ENCODE results near the gene CAMK1D.

The CAMK1D gene

DNA sequence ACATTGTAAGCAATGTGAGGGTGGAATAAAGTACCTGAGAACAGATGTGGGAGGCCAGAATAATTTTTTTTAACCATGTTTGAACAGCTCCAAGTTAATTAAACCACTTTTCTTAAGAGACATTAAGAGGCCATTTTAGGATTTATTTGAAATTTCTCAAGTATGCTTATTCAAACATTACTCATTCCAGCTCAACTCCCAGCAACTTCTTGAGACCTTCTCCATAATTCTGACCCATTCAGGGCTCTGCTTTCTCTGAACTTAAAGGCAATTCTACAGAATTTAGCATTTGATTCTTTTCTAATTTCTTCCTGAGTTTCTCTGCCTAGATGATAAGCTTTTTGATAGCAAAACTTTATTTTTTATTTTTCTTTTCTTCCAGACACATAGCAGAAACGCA, 314.5 kb downstream of the CAMK1D start:
- no peak for DNase-seq

DNA sequence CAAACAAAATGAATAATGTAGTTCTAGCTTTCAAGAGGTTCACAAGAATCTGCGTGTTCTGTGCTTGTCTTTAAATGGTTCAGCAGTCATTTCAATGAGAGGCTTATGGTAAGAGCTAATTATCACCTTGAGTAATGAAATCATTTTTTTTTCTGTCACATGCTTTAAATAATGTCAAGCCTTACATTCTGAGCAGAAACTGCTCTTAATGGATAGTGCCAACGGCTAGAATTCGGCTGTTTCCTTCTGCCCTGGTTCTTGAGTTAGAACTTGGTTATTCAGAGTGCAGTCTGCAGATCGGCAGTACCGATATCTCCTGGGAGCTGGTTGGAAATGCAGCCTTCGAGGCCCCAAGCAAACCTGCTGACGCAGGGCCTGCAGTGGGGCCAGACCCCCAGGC, 316.2 kb downstream of the CAMK1D start:
- DNase-seq, result no peak

- no peak for DNase-seq
Measured at GRCh38 chr10:12667052-12667451, 317.7 kb downstream of the CAMK1D start.

DNA sequence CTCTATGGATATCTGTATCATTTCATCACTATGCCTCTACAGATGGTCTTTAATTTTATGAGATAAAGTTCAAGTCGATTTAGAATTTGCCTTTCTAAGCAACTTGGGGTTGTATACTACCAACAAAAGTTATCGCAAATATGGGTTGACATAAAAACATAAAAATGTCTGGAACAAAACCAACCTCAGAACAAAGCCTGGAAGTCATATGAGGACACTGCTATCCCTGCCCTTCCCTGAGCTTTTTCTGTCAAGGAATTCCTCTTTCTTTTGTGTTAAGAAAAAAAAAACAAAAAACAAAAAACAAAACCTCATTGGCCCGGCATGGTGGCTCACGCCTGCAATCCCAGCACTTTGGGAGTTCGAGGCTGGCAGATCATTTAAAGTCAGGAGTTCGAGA, 319.3 kb downstream of the CAMK1D start:
- DNase-seq, result no peak

GRCh38 chr10:12670004-12670403, 320.7 kb downstream of the CAMK1D start:
- DNase-seq, result no peak

DNA sequence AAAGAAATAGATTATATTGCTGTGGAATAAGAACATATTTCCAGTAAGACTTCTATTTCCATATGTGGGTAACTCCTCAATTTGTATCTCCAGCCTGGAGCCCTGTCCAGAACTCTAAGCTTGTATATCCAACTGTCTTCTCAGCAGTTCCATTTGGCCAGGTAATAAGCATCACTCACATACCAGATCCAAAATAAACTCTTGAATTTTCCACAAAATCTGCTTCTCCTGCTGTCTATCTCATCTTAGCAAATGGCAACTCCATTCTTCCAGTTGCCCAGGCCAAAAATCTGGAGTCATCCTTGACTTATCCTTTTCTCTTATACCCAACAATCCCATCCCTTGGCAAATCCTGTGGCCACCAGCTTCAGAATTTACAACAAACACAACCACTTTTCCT, 325.8 kb downstream of the CAMK1D start:
- DNase-seq, result peak in 1 of 2 experiments; percentile 47

DNA sequence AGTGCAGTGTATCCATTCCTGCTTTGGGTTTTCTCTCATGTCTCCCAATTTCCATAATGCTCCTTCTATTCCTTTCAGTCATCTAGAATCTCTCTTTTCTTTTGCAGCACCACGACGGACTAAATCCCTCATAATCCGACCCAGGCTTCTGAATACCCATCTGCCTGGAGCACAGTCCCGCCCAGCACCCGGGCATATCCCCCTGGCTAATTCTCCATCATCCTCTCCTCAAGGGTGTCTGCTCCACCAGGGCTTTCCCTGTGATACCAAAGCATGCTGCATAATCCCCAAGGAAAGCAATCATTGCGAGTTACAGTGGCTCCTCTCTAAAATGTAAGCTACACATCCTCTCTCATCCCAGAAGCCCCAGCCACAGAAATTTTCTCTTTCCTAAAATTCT, 330.3 kb downstream of the CAMK1D start:
- DNase-seq, result no peak

GRCh38 chr10:12681252-12681651, 331.9 kb downstream of the CAMK1D start:
- no peak for DNase-seq

DNA sequence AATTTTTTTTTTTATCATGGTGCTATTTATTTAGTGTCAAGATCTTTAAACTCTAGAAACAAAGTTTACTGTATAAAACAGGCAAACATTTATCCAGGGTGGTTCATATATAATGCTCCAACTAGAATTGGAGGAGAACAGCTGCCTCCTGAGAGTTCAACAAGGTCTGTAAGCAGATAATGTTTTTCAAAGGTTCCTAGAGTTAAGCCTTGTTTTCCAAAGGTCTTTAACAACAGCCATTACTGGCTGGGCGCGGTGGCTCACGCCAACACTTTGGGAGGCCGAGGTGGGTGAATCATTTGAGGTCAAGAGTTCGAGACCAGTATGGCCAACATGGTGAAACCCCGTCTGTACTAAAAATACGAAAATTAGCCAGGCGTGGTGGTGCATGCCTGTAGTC, 335.4 kb downstream of the CAMK1D start:
- DNase-seq, result no peak

- no peak for DNase-seq
Measured at GRCh38 chr10:12685261-12686058, 336.1 kb downstream of the CAMK1D start.

- DNase-seq, result no peak
Measured at GRCh38 chr10:12687996-12688395, 338.6 kb downstream of the CAMK1D start.

GRCh38 chr10:12689893-12690292, 340.5 kb downstream of the CAMK1D start:
- DNase-seq, result no peak

DNA sequence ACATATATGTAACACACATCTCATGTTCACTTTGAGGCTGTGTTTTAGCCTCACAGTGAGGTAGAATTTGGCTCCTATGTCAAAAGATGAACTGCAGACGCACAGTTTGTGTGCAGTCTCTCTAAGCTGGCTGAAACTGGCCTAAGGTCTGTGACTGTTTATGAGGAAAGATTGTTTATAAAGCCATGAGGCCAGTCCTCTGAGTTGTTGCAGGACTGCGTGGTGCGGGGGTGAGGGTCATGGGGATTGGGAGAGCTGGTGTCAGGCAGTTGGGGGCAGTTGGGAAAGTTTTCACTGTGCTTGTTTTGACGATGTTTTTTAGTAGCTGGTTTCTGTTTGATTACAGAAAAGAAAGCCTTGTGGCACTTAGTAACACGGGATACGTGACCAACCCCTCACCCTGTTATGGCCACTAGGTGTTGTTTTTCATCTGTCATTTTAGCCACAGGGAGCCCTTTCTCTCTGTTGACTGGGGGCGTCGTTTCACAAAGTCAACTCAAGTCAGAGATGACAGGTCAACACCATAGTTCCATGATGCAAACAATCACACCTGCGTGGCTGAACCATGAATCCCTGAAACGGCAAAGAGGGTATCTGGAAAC, 341.3 kb downstream of the CAMK1D start:
- no peak for DNase-seq

GRCh38 chr10:12691596-12691995, 342.2 kb downstream of the CAMK1D start:
- DNase-seq, result no peak

DNA sequence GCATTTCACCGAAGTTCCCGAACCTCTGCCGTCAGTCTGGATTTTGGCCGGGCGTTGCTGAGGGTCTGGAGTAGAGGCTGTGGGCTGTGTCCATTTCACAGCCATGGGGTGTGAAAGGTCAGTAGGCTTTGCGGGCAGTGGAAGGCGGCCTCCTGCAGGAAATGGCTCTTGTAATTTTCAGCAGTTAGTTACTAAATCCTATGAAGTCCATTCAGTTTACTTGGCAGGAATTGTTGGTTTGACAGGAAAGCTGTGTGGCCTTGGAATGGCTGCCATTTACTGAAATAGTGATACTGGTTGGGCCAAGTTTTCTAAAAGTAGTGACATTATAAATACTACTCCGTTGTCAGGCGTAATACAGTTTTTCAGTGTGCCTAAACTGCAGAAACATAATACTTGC, 348.4 kb downstream of the CAMK1D start:
- no peak for DNase-seq

GRCh38 chr10:12699258-12699700, 349.9 kb downstream of the CAMK1D start:
- DNase-seq, result no peak

GRCh38 chr10:12699781-12700556, 350.6 kb downstream of the CAMK1D start:
- no peak for DNase-seq

DNA sequence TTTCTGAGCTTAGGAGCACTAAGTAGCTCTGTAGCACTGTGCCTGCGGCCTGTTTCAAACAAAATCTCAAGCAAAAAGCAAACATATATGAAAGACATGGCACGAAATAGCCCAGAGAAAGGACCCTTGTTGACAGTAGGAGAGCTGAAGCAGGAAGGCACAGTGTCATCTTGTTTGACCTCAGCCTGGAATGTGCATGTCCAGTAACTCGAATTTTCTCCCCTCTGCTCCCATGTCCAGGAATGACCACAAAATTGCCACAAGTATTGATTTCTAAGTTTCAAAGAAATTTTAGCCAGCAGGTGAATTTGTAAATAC, 351.2 kb downstream of the CAMK1D start:
- no peak for DNase-seq

- DNase-seq, result no peak
Measured at GRCh38 chr10:12701696-12702095, 352.3 kb downstream of the CAMK1D start.

- no peak for DNase-seq
Measured at GRCh38 chr10:12702215-12702770, 352.9 kb downstream of the CAMK1D start.

DNA sequence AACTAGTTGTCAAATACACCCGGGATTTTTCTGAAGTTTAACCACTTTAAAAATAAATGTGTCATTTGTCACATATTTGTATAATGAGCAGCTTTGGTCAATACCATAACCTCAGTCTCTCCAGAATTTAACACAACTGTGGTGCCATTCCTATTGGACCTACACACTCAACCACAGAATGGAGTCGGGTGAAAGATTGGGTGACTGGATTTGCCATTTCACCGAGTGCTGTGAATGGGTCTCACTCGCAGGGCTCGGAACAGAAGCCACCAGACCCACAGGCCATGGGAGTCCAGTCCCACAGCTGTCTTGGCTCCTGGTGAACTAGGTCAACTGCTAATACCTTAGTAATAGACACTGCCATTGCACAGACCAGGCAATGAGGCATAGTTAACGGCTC, 353.8 kb downstream of the CAMK1D start:
- no peak for DNase-seq

DNA sequence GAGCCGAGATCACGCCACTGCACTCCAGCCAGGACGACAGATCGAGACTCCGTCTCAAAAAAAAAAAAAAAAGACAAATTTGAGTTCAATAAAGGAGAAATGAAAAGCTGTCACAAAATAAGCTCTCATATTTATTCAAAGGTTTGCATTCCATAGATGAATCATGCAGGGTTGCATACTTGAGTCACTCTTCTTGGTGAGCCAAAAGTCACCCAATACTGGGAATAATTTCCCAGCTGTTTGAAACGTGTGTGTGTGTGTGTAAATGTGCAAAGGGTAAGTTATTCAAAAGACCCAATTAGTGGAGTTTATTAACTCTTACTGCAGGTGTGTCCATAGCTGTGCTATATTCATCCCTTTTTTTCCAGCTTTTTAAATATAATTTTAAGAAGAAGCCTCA, 354.5 kb downstream of the CAMK1D start:
- no peak for DNase-seq

GRCh38 chr10:12704488-12704887, 355.1 kb downstream of the CAMK1D start:
- DNase-seq, result no peak

GRCh38 chr10:12705943-12706342, 356.6 kb downstream of the CAMK1D start:
- DNase-seq, result no peak
